IPS DF 6.9 (cell line): Measurements from ENCODE around the gene LRP5.

ENCODE experiments used
- DNase-seq: peaks from one replicate; pipeline ENCODE4 v3.0.0-alpha.2; 2013; ENCODE audit warnings: low read depth, low spot score
- H3K27ac ChIP-seq: one replicate; pipeline ENCODE4 v1.5.1; 2013; ENCODE audit warnings: low read length, control low read depth
- H3K27me3 ChIP-seq: 2 replicates; pipeline ENCODE4 v1.6.1; 2013; ENCODE audit warnings: mild to moderate bottlenecking, low read length; ENCODE audit not compliant: control insufficient read depth, insufficient read depth
- H3K36me3 ChIP-seq: 2 replicates; pipeline ENCODE4 v1.6.1; 2013; ENCODE audit warnings: low read length; ENCODE audit not compliant: control insufficient read depth, insufficient read depth
- H3K4me1 ChIP-seq: 2 replicates; pipeline ENCODE4 v1.6.1; 2013; ENCODE audit warnings: low read length; ENCODE audit not compliant: control insufficient read depth, insufficient read depth
- H3K4me3 ChIP-seq: 2 replicates; pipeline ENCODE4 v1.5.1; 2013; ENCODE audit warnings: mild to moderate bottlenecking, low read length
- H3K9me3 ChIP-seq: 2 replicates; pipeline ENCODE4 v1.6.1; 2013; ENCODE audit warnings: low read length, inconsistent platforms; ENCODE audit not compliant: control insufficient read depth, insufficient read depth
- whole genome bisulfite sequencing: extraction: QIAGEN DNeasy Blood & Tissue Kit; methylation state at CpG from one replicate; pipeline ENCODE4 v1.1.7; 2013; ENCODE audit warnings: mixed read lengths, missing lambda C conversion rate; ENCODE audit not compliant: insufficient read length, insufficient coverage; 5-methylcytosine and 5-hydroxymethylcytosine counted together

The LRP5 gene

GRCh38 chr11:68372114-68372513 lies 59.7 kb downstream of the LRP5 start:
- Histone ChIP-seq H3K9me3 (no peaks in the 10 kb centered on the region), H3K4me3 (no peak overlapping the region), H3K36me3 (peaks cover 12% of the 10 kb centered on the region), H3K4me1 (no peaks in the 10 kb centered on the region), H3K27ac (no peak overlapping the region), H3K27me3 (no peaks in the 10 kb centered on the region)
- no peak for DNase-seq
- WGBS: no CpG with 5 or more reads among the region's 21 CpGs

DNA sequence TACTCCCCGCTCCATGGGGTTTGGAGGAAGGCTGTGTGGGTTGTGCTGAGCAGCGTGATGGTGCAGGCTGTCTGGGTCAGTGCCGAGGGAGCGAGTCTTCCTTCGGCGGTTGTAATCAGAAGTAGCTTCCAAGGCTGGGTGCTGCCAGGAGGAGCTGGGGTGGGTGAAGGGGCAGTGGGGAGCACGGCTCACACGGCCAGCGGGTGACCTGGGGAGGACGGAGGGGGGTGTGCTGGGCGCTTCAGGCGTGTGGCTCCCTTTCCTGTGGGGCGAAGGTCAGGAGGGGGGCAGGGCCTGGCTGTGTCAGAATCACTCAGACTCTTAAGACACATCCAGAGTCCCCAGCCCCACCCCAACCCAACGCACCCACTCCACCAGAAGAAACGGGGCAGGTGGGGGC lies 60.2 kb downstream of the LRP5 start:
- WGBS: no CpG with 5 or more reads among the region's 15 CpGs
- DNase-seq: no peak
- no peaks in the 10 kb centered on the region for H3K4me1 ChIP-seq
- H3K36me3 ChIP-seq: peaks cover 9% of the 10 kb centered on the region; the same call in 1 of the 2 replicates
- no peak overlapping the region for H3K4me3 ChIP-seq
- H3K9me3 ChIP-seq: no peaks in the 10 kb centered on the region
- H3K27me3 ChIP-seq: no peaks in the 10 kb centered on the region
- no peak overlapping the region for H3K27ac ChIP-seq

DNA sequence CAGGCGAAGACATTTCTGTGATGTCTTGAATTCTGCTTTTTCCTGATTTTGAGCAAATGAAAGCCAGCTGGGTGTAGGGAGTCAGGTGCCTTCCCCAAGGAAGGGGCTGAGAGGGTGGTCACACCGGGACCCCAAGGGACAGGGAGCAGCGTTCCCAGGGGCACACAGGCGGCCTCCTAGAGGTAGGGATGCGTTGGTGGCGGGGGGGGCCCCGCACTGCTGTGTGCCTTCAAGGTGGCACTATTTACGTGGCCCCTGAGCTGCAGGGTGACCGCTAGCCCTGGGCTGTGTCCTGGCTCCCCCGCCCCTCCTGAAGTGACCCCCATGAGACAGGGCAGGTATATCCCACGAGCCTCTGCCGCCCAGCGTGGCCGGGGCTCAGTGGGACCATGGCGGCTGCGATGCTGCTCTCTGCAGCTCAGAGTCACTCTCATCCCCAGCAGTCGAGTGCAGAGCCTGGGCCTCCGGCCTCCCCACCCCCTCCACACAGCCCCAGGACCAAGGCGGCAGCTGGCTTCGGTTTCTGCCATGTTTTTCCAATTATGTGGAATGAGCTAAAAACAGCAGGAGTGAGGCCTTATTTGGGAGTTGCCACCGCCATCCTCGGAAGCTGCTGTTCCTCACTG lies 60.9 kb downstream of the LRP5 start:
- Histone ChIP-seq H3K27ac (no peak overlapping the region), H3K4me1 (no peaks in the 10 kb centered on the region), H3K36me3 (peaks cover 6% of the 10 kb centered on the region; the same call in 1 of the 2 replicates), H3K27me3 (no peaks in the 10 kb centered on the region), H3K9me3 (no peaks in the 10 kb centered on the region), H3K4me3 (no peak overlapping the region)
- no CpG with 5 or more reads among the region's 22 CpGs for WGBS
- no peak for DNase-seq

GRCh38 chr11:68373815-68374501 lies 61.6 kb downstream of the LRP5 start:
- H3K4me3 ChIP-seq: no peak overlapping the region
- peaks cover 5% of the 10 kb centered on the region; the same call in 1 of the 2 replicates for H3K36me3 ChIP-seq
- H3K27me3 ChIP-seq: no peaks in the 10 kb centered on the region
- H3K4me1 ChIP-seq: no peaks in the 10 kb centered on the region
- H3K9me3 ChIP-seq: no peaks in the 10 kb centered on the region
- DNase-seq: no peak
- H3K27ac ChIP-seq: no peak overlapping the region
- WGBS: no CpG with 5 or more reads among the region's 33 CpGs

- no peaks in the 10 kb centered on the region; the same call in 1 of the 2 replicates for H3K4me1 ChIP-seq
- no peaks in the 10 kb centered on the region for H3K27me3 ChIP-seq
- no peak for DNase-seq
- H3K4me3 ChIP-seq: no peak overlapping the region
- peaks cover 5% of the 10 kb centered on the region; the same call in 1 of the 2 replicates for H3K36me3 ChIP-seq
- no CpG with 5 or more reads among the region's 12 CpGs for WGBS
- no peaks in the 10 kb centered on the region for H3K9me3 ChIP-seq
- H3K27ac ChIP-seq: no peak overlapping the region
Observed at GRCh38 chr11:68374531-68374930, 62.1 kb downstream of the LRP5 start.

DNA sequence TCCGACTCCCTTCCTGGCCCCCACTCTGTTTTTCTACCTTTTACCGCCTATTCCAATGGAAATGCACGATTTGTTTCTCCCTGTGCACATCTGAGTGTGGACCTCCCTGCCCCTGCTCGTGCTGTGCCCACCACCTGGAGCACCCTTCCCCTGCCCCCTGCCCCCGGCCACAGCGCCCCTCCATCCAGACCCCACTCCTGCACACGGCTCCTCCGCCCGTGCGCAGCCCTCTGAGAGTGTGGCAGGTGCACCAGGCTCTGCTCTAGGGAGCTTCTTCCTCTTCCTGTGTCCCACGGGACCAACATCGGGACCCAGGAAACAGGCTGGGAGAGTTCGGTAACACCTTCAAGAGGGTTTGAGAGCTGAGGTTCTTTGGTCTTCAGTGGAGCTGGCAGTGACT lies 62.9 kb downstream of the LRP5 start:
- WGBS: no CpG with 5 or more reads among the region's 13 CpGs
- H3K9me3 ChIP-seq: no peaks in the 10 kb centered on the region

GRCh38 chr11:68375766-68376165 lies 63.4 kb downstream of the LRP5 start:
- DNase-seq: no peak
- Histone ChIP-seq H3K4me3 (no peak overlapping the region), H3K27me3 (no peaks in the 10 kb centered on the region), H3K4me1 (no peaks in the 10 kb centered on the region; the same call in 1 of the 2 replicates), H3K9me3 (no peaks in the 10 kb centered on the region), H3K27ac (no peak overlapping the region), H3K36me3 (peaks cover 5% of the 10 kb centered on the region; the same call in 1 of the 2 replicates)
- no CpG with 5 or more reads among the region's 14 CpGs for WGBS

More for the DNA sequence above, 62.9 kb downstream of the LRP5 start:
- Histone ChIP-seq H3K27ac (no peak overlapping the region), H3K27me3 (no peaks in the 10 kb centered on the region), H3K36me3 (peaks cover 5% of the 10 kb centered on the region; the same call in 1 of the 2 replicates), H3K4me3 (no peak overlapping the region), H3K4me1 (no peaks in the 10 kb centered on the region; the same call in 1 of the 2 replicates)
- DNase-seq: no peak

DNA sequence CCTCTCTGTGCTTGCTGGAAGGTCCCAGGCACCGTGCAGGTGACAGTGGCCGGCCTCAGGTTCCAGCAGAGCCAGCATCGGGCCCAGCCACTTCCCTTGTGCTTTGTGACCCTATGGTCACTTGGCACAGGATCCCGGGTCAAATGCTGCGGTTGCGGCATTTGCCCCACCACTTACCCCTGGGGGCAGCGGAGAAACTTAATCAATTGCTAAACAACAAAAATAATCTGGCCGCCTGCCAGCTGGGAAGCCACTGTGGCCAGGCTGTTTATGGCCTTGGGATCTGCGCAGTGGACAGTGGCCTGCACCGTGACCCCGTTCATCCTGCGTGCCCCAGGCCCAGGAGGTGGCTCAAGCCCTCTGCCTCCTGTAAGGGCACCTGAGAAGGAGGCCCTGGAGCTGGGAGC lies 65.0 kb downstream of the LRP5 start:
- Histone ChIP-seq H3K27ac (no peak overlapping the region), H3K9me3 (no peaks in the 10 kb centered on the region), H3K27me3 (no peaks in the 10 kb centered on the region), H3K4me3 (no peak overlapping the region), H3K36me3 (no peaks in the 10 kb centered on the region; the same call in 1 of the 2 replicates), H3K4me1 (no peaks in the 10 kb centered on the region; the same call in 1 of the 2 replicates)
- DNase-seq: no peak
- WGBS: no CpG with 5 or more reads among the region's 12 CpGs

- no peak overlapping the region for H3K27ac ChIP-seq
- no CpG with 5 or more reads among the region's 11 CpGs for WGBS
- H3K9me3 ChIP-seq: no peaks in the 10 kb centered on the region
- H3K36me3 ChIP-seq: no peaks in the 10 kb centered on the region; the same call in 1 of the 2 replicates
- no peak overlapping the region for H3K4me3 ChIP-seq
- no peaks in the 10 kb centered on the region; the same call in 1 of the 2 replicates for H3K4me1 ChIP-seq
- no peak for DNase-seq
- no peaks in the 10 kb centered on the region for H3K27me3 ChIP-seq
Observed at GRCh38 chr11:68379206-68379605, 66.8 kb downstream of the LRP5 start.

DNA sequence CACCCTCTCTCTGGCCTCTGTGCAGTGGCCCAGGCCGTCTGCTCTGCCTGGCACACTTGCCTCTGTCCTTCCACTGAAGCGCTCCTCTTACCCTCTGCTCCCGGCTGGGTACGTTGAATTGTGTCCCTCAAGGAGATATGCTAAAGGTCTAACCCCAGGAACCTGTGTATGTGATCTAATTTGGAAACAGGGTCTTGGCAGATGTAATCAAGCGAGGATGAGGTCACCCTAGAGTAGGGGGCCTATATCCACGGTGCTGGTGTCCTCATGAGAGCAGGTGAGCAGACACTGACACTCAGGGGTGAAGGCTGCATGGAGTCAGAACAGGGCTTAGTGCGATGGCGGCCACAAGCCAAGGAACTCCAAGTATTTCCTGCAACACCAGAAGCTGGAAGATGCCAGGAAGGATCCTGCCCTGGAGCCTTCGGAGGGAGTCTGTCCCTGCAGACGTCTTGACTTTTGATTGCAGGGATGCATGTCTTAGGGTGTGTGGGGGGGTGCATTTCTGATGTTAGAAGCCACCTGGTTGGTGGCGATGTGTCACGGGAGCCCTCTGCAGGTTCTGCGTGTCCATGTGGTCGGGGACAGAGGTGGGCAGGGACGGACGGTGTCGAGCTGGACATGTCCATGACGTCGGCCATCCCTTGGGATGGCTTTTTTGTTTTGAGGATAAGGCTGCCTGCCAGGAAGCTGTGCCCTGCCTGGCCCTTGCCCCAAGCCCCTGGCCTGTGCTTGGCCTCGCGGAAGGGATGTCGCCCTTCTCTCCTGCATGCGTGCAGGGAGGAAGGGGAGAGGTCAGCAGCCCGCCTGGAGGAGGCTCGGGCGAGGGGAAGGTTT lies 68.6 kb downstream of the LRP5 start:
- H3K9me3 ChIP-seq: no peaks in the 10 kb centered on the region
- no CpG with 5 or more reads among the region's 26 CpGs for WGBS
- no peak for DNase-seq
- no peak overlapping the region for H3K4me3 ChIP-seq
- H3K27ac ChIP-seq: no peak overlapping the region
- H3K4me1 ChIP-seq: no peaks in the 10 kb centered on the region; the same call in 1 of the 2 replicates
- no peaks in the 10 kb centered on the region for H3K27me3 ChIP-seq
- no peaks in the 10 kb centered on the region; the same call in 1 of the 2 replicates for H3K36me3 ChIP-seq
